Fibroblast of mammary gland (primary cell): ENCODE results near the gene FHIT.

ENCODE experiments used
- DNase-seq: peaks from one replicate; pipeline ENCODE4 v3.0.0-alpha.2; 2010; ENCODE audit warnings: low read depth
- H3K4me3 ChIP-seq: 2 replicates; pipeline ENCODE4 v1.5.1; 2011; ENCODE audit warnings: low read depth, mild to moderate bottlenecking, low read length, moderate library complexity; ENCODE audit not compliant: control insufficient read depth
- CTCF ChIP-seq: conservative IDR thresholded peaks from 2 replicates; pipeline ENCODE4 v1.5.1; 2011; ENCODE audit warnings: low read depth, low read length, inconsistent platforms; ENCODE audit not compliant: control insufficient read depth, insufficient read depth

The FHIT gene

GRCh38 chr3:60064210-60065178 lies 1186.8 kb downstream of the FHIT start:
- no peak for TF ChIP-seq CTCF
- no peak overlapping the region for H3K4me3 ChIP-seq
- DNase-seq, result peak; percentile 19

- DNase-seq, result no peak
- no peak overlapping the region for H3K4me3 ChIP-seq
- TF ChIP-seq CTCF, result no peak
Observed at GRCh38 chr3:60056404-60056803, 1194.8 kb downstream of the FHIT start.

- DNase-seq, result no peak
- no peak overlapping the region for H3K4me3 ChIP-seq
- TF ChIP-seq CTCF, result no peak
Observed at GRCh38 chr3:60055765-60056164, 1195.5 kb downstream of the FHIT start.

- DNase-seq, result peak; percentile 38
- no peak for TF ChIP-seq CTCF
- no peak overlapping the region for H3K4me3 ChIP-seq
Observed at GRCh38 chr3:60053526-60054265, 1197.6 kb downstream of the FHIT start.

- no peak for TF ChIP-seq CTCF
Observed at GRCh38 chr3:60048447-60048848, 1202.8 kb downstream of the FHIT start.

GRCh38 chr3:60047426-60048200 lies 1203.6 kb downstream of the FHIT start:
- DNase-seq, result no peak
- no peak overlapping the region for H3K4me3 ChIP-seq
- no peak for TF ChIP-seq CTCF

More at GRCh38 chr3:60048447-60048848, 1202.8 kb downstream of the FHIT start:
- H3K4me3 ChIP-seq, result no peak overlapping the region
- DNase-seq, result no peak
